ENCODE data around the gene ODC1.
"Not testable (repeated sequence)": the region's sequence is repeated elsewhere in the genome, so short reads cannot be mapped to it uniquely, and the experiment has no call there.

The ODC1 gene

GRCh38 chr2:10447895-10448575 lies at the start of gene ODC1:
Gene ODC1 (minus strand): TSS chr2:10448327. CDS start chr2:10445032, 3,295 bp downstream.
- DNase-seq = peak in 1 of 2 experiments; percentile 26

GRCh38 chr2:10497797-10498251 lies 49.7 kb upstream of the ODC1 start:
- DNase-seq = no peak

GRCh38 chr2:10495988-10496313 lies 47.8 kb upstream of the ODC1 start:
- no peak for DNase-seq

- DNase-seq = no peak
Observed at GRCh38 chr2:10495311-10495987, 47.3 kb upstream of the ODC1 start.

GRCh38 chr2:10494351-10495066 lies 46.4 kb upstream of the ODC1 start:
- DNase-seq = no peak

GRCh38 chr2:10493634-10494281 lies 45.6 kb upstream of the ODC1 start:
- DNase-seq = no peak

GRCh38 chr2:10493075-10493633 lies 45.0 kb upstream of the ODC1 start:
- no peak for DNase-seq

GRCh38 chr2:10490806-10491291 lies 42.7 kb upstream of the ODC1 start:
- DNase-seq = no peak

- DNase-seq = no peak
Observed at GRCh38 chr2:10489842-10490555, 41.9 kb upstream of the ODC1 start.

- not testable (repeated sequence) for DNase-seq
Observed at GRCh38 chr2:10488142-10488541, 40.0 kb upstream of the ODC1 start.

- not testable (repeated sequence) for DNase-seq
Observed at GRCh38 chr2:10487741-10488104, 39.6 kb upstream of the ODC1 start.

- no peak for DNase-seq
Observed at GRCh38 chr2:10487081-10487740, 39.1 kb upstream of the ODC1 start.

- DNase-seq = no peak
Observed at GRCh38 chr2:10486601-10487079, 38.5 kb upstream of the ODC1 start.

- DNase-seq = no peak
Observed at GRCh38 chr2:10486091-10486490, 38.0 kb upstream of the ODC1 start.

GRCh38 chr2:10482913-10483312 lies 34.8 kb upstream of the ODC1 start:
- DNase-seq = no peak

- no peak for DNase-seq
Observed at GRCh38 chr2:10482460-10482859, 34.3 kb upstream of the ODC1 start.

GRCh38 chr2:10481666-10482157 lies 33.6 kb upstream of the ODC1 start:
- no peak for DNase-seq

GRCh38 chr2:10481055-10481665 lies 33.0 kb upstream of the ODC1 start:
- no peak for DNase-seq

- DNase-seq = no peak
Observed at GRCh38 chr2:10480359-10480949, 32.3 kb upstream of the ODC1 start.

- no peak for DNase-seq
Observed at GRCh38 chr2:10478916-10479315, 30.8 kb upstream of the ODC1 start.

- no peak for DNase-seq
Observed at GRCh38 chr2:10478298-10478625, 30.1 kb upstream of the ODC1 start.
